Central memory CD4-positive, alpha-beta T cell (primary cell): ENCODE data around the gene KDM3A.

Experiments used
- DNase-seq: peaks from one replicate; pipeline ENCODE4 v3.0.0; 2022

The KDM3A gene

DNA sequence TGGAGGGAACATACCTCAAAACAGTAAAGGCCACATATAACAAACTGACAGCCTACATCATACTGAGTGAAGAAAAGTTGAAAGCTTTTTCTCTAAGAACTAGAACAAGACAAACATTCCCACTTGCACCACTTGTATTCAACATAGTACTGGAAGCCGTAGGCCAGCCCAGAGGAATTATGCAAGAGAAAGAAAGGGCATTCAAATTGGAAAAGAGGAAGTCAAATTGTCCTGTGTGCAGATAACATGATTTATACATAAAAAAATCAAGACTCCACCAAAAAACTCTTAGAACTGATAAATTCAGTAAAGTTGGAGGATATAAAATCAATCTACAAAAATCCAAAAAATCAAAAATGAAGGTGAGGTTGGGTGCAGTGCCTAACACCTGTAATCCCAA lies 8.0 kb upstream of the KDM3A start:
- DNase-seq: no peak

DNA sequence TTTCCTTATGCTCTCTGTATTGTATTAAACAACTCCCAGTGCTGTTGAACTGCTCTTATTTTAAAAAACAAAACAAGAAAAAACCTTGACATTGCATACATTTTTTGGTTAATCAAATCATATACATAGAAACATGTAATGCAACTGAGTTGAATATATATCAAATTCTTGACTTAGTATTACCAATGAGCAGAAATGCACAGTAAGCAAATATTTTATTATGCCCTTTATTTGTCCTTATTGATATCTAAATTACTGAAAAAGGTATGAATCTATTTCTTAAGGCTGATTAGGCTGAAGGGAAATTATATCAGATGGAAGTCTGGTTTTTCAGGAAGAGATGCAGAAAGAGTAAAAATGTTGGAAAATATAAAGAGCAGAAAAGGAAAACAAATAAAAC lies 6.9 kb upstream of the KDM3A start:
- DNase-seq: no peak

DNA sequence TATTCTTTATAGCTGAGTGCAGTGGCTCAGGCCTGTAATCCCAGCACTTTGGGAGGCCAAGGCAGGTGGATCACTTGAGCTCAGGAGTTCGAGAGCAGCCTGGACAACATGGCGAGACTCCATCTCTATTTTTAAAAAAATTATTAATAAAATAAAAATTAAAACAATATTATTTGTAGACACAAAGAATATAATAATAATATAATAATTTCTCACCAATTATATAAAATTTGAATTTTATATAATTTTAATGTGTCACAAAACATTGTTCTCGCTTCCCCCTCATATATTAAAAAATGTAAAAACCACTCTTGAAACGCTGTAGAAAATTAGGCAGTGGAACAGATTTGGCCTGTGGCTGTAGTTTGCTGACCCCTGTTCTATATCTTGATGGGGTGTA lies 5.6 kb upstream of the KDM3A start:
- no peak for DNase-seq

GRCh38 chr2:86436328-86436727 lies 4.8 kb upstream of the KDM3A start:
- DNase-seq: no peak

- DNase-seq: no peak
These were observed 1.1 kb upstream of the KDM3A start for GRCh38 chr2:86439879-86440630.

DNA sequence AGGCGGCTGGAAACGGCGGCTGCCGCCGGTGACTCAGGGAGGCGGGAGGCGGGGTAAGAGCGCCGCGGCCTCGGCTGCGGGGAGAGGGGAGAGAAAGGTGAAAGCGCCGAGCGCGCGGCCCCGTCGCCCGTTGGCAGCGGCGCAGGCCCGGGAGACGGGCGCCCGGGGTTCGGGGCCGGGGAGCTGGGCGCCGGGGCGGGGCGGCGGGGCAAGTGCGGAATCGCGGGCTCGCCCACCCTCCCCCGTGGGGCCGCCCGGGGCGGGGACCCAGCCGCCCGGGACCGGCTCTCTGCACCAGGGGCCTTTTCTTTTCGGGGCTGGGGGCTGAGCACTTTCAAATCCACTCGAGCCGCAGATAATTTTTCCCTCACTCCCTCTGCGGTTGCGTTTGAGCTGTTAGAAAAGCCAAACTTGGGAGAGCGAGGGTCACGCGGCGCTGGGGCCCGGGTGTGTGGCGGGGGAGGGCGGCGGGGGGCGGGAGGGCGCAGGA lies 266 bp downstream of the KDM3A start:
- no peak for DNase-seq

- peak; percentile 76 for DNase-seq
These were observed 891 bp downstream of the KDM3A start for GRCh38 chr2:86441882-86442641.

GRCh38 chr2:86442642-86443005 lies 1.5 kb downstream of the KDM3A start:
- peak; percentile 79 for DNase-seq

- DNase-seq: no peak
These were observed 2.6 kb downstream of the KDM3A start for GRCh38 chr2:86443631-86444350.

- no peak for DNase-seq
These were observed 4.3 kb downstream of the KDM3A start for GRCh38 chr2:86445436-86445835.

DNA sequence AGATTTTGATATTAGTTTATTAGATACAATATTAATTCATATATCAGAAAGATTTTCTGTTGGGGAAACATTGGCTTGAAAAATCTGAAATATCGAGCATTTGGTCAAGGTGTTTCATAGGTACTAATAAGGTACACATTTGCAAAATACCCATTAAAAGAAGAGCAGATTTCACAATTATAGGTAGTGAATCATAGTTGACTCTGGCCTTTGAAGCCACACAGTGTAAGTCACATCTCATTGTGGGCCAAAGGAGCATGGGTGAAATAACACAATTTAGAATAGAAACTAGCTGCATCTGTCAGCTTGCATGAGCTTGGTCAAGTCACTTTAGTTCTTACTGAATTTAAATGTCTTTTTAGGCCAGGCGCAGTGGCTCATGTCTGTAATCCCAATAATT lies 4.9 kb downstream of the KDM3A start:
- no peak for DNase-seq

DNA sequence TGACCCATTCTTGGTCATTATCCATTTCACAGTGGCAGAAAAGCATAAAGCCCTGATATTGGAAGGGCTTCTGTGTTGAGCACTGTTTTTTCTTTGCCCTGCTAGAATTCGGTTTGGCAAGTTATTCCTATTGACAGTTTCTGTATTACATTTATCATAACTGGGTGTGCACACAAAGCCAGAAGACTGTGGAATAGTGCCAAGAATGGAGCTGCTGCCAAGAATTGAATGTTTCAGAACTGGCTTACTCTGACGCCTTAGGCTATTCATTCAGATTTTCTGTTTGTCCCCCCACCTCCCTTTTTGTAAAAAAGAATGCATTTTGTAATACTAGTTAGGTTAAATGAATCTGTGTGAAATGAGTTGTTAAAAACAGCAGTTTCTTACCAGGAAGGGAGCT lies 12.7 kb downstream of the KDM3A start:
- DNase-seq: no peak

DNA sequence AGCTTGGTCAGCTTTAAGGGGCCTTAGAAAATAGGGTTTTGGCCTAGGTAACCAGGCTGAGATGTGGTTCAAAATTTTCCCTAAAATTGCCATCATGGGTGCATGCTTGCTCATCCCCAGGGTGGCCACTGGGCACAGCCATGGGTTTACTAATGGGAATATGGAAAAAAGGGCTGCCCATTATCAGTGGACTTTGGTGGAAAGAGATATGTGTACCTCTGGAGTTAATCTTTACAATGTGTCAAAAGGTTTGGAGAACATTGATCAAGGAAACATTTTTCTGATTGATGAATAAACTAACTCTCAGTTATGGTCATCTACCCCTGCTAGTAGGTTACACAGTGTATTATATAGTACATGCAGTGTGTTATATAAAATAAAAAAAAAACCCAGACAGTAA lies 13.1 kb downstream of the KDM3A start:
- DNase-seq: no peak

DNA sequence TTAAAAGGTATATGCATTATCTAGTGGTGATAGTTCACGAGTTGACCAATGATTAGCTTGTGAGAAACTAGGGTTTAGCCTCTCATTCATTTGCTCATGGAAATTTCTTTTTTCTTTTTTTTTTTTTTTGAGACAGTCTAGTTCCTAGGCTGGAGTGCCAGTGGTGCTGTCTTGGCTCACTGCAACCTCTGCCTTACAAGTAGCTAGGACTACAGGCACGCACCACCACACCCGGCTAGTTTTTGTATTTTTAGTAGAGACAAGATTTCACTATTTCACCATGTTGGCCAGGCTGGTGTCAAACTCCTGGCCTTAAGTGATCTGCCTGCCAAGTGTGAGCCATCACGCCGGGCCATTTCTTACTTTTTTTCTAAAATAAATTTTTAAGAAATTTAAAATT lies 14.0 kb downstream of the KDM3A start:
- no peak for DNase-seq

- no peak for DNase-seq
These were observed 20.0 kb downstream of the KDM3A start for GRCh38 chr2:86461042-86461743.

- DNase-seq: no peak
These were observed 23.5 kb downstream of the KDM3A start for GRCh38 chr2:86464652-86465051.

DNA sequence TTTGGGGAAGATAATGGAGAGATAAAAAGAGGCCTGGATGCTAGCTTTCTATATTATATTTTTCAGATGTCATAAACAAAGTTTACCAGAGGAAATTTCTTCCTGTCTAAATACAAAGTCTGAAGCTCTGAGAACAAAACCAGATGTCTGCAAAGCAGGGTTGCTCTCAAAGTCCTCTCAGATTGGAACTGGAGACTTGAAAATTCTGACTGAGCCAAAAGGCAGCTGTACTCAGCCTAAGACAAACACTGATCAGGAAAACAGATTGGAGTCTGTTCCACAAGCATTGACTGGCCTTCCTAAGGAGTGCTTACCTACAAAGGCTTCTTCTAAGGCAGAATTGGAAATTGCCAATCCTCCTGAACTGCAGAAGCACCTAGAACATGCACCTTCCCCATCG lies 25.1 kb downstream of the KDM3A start:
- DNase-seq: no peak

GRCh38 chr2:86468162-86469033 lies 27.2 kb downstream of the KDM3A start:
- DNase-seq: peak; percentile 21

- no peak for DNase-seq
These were observed 29.7 kb downstream of the KDM3A start for GRCh38 chr2:86470890-86471289.

DNA sequence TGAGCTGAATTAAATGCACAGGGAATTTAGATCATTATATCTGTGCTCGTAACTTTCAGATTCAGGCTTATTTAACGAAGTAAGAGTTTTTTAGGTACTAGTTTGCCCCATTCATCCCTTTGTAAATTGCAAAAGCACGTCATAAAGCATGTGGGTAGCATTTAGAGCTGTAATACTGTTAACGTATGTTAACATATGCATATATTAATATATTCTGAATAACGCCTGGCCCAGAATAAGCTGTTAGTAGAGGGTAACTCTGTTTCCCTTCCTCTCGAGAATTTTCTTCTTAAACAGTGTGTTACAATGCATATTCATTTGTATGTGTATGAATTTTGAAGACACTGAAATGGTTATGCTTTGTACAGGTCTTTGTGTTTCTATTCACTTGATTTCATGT lies 30.5 kb downstream of the KDM3A start:
- DNase-seq: no peak

DNA sequence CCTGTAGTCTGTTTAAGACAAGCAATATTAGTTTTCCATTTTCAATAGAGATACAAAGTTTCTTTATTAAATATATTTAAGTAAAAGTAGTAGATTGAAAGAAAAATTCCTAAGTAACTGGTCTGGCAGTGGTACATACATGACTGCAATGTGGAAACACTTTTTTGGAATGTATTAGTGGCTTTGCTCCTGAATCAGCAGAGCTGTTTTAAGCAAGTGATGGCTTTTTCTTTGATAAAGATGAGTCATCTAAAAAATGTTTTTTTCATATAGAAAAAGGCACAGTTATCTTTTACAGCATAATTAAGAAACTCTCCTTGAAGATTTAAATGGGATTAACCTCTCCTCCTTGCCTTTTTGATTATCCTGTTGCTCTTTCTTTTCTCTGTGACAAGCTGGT lies 34.9 kb downstream of the KDM3A start:
- DNase-seq: no peak

DNA sequence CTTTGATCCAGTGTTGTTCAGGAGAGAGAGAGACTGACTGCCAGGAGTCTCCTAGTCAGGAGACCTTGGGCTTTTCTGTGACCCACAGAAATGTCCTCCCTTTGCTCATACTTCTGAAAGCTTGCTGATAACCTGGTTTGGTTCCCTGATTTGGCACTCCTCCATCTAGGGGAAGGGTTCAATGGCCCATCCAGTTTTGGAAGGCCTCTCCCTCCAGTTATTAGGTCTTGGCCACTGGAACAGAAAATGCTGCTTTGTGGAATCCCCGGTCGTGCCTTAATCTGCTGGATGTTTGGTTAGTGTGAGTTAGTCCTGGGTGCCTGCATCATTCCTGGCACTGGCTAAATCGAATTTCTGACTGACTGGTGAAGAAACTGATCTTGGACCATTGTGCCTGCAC lies 35.7 kb downstream of the KDM3A start:
- DNase-seq: no peak
